ENCODE data around the gene MAGI3. TPM values are rescaled to one million over a fixed set of nuclear protein-coding genes. Genes with fewer than 3 reads are reported as not detected.

Gene MAGI3
- total and polyA plus RNA-seq, 2 donors (not counting 1 experiment from before 2014, with no cell fraction given) = 0.30 to 0.67 TPM

DNA sequence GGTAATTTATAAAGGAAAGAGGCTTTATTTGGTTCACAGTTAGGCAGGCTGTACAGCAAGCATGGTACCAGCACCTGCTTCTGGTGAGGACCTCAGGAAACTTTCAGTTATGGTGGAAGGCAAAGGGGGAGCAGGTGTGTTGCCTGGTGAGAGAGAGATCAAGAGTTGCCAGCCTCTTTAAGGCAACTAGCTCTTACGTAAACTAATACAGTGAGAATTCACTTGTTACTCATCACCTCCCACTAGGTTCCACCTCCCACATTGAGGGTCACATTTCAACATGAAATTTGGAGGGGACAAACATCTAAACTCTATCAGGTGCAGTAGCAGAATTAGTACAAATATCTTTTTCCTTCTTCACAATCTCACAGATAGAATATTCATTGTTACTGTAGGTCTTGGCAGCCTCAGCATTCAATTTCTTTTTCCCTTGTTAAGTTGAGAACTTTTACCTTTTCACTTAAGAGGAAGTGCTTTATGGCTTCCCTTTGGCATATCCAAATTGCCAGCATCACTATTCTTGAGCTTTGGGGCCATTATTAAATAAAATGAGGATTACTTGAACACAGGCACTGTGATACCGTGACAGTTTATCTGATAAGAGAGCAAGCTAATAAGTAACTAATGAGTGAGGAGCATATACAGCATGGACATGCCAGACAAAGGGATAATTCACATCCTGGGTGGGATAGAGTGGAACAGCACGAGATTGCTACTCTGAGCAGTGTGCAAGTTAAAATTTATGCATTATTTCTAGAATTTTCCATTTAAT, 48.4 kb downstream of the MAGI3 start:
- Histone ChIP-seq H3K4me3 (ENCODE audit: control extremely low read depth in 1 of 5, extremely low read depth in 1 of 5, insufficient read depth in 1 of 5, low read depth in 2 of 5, low read length in 4 of 5) (no peak overlapping the region), H3K4me2 (replicated peaks; ENCODE audit: low read depth, low read length, poor library complexity, severe bottlenecking) (no peak overlapping the region), H3K9ac (ENCODE audit: low read length) (no peak overlapping the region), H3K27ac (ENCODE audit: low read length in 2 of 2) (no peak overlapping the region), H3K4me1 (ENCODE audit: control insufficient read depth in 2 of 2, insufficient read depth in 2 of 2, low read length in 2 of 2) (no peaks in the 10 kb centered on the region), H3K27me3 (replicated peaks in 1 of 4; ENCODE audit: control extremely low read depth in 1 of 4, control insufficient read depth in 3 of 4, insufficient read depth in 4 of 4, low read length in 3 of 4) (peaks cover 0 to 3% (median 0%) of the 10 kb centered on the region in 4 experiments), H3K36me3 (replicated peaks in 1 of 2; ENCODE audit: control extremely low read depth in 1 of 2, control insufficient read depth in 1 of 2, extremely low read depth in 1 of 2, insufficient read depth in 2 of 2, low read length in 1 of 2) (no peaks in the 10 kb centered on the region), H4K20me1 (ENCODE audit: control insufficient read depth, insufficient read depth, low read length, poor library complexity, severe bottlenecking) (no peaks in the 10 kb centered on the region), H3K79me2 (ENCODE audit: control insufficient read depth, insufficient read depth, low read length) (no peaks in the 10 kb centered on the region), H2AFZ (ENCODE audit: insufficient read depth, low read depth, low read length, poor library complexity, severe bottlenecking) (no peak overlapping the region), H3K9me3 (ENCODE audit: control extremely low read depth in 1 of 3, control insufficient read depth in 2 of 3, insufficient read depth in 1 of 3, low read length in 2 of 3) (peaks cover 0 to 3% (median 0%) of the 10 kb centered on the region in 3 donors)
- ChIA-PET CTCF (no interaction called here), POLR2A (no interaction called here)
- WGBS (ENCODE audit: insufficient coverage) = 100% methylated on average over 1 of the region's 3 CpGs
- H3K27me3 Mint-ChIP-seq = peaks cover 9% of the 10 kb centered on the region
- DNase-seq (no peak), ATAC-seq (ENCODE audit: low read depth) (no peak)
- H3K4me3 Mint-ChIP-seq = no peak overlapping the region
- TF ChIP-seq EZH2 (IDR thresholded peaks at IDR 0.05; ENCODE audit: borderline replicate concordance, insufficient read depth, low read depth, low read length, poor library complexity, severe bottlenecking) = no peak
- TF ChIP-seq, protein P1, sequence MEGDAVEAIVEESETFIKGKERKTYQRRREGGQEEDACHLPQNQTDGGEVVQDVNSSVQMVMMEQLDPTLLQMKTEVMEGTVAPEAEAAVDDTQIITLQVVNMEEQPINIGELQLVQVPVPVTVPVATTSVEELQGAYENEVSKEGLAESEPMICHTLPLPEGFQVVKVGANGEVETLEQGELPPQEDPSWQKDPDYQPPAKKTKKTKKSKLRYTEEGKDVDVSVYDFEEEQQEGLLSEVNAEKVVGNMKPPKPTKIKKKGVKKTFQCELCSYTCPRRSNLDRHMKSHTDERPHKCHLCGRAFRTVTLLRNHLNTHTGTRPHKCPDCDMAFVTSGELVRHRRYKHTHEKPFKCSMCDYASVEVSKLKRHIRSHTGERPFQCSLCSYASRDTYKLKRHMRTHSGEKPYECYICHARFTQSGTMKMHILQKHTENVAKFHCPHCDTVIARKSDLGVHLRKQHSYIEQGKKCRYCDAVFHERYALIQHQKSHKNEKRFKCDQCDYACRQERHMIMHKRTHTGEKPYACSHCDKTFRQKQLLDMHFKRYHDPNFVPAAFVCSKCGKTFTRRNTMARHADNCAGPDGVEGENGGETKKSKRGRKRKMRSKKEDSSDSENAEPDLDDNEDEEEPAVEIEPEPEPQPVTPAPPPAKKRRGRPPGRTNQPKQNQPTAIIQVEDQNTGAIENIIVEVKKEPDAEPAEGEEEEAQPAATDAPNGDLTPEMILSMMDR (IDR thresholded peaks at IDR 0.05) = no peak
- intact Hi-C loops (cut with micrococcal nuclease) = no loop called here
- H3K27ac Mint-ChIP-seq = no peak overlapping the region
- no peaks in the 10 kb centered on the region for H3K4me1 Mint-ChIP-seq
- H3K9me3 Mint-ChIP-seq (ENCODE audit: insufficient read depth) = no peaks in the 10 kb centered on the region

DNA sequence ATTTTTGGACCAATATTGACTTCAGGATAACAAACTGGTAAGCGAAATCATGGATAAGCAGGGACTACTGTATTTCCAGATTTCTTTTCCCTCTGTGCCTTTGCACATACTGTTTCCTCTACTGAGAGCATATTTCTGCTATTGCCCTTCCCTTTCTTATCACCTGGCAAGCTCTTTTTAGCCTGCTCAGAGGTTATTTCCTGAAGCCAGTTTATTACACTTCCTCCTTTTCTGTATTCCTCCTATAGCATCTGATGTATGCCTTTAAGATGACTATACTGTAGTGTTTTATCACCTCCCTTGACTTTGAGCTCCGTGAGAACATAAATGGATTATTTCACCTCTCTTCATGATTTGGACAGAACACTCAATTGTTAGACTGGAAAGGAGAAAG, 49.0 kb downstream of the MAGI3 start:
- no peak overlapping the region for H3K4me3 ChIP-seq (ENCODE audit: control extremely low read depth in 1 of 5, extremely low read depth in 1 of 5, insufficient read depth in 1 of 5, low read depth in 2 of 5, low read length in 4 of 5)
- peaks cover 0 to 3% (median 0%) of the 10 kb centered on the region in 4 experiments for H3K27me3 ChIP-seq (replicated peaks in 1 of 4; ENCODE audit: control extremely low read depth in 1 of 4, control insufficient read depth in 3 of 4, insufficient read depth in 4 of 4, low read length in 3 of 4)
- no peak overlapping the region for H3K4me2 ChIP-seq (replicated peaks; ENCODE audit: low read depth, low read length, poor library complexity, severe bottlenecking)
- no peak overlapping the region for H2AFZ ChIP-seq (ENCODE audit: insufficient read depth, low read depth, low read length, poor library complexity, severe bottlenecking)
- Mint-ChIP-seq H3K27me3 (peaks cover 9% of the 10 kb centered on the region), H3K27ac (no peak overlapping the region), H3K4me1 (no peaks in the 10 kb centered on the region), H3K4me3 (no peak overlapping the region), H3K9me3 (ENCODE audit: insufficient read depth) (no peaks in the 10 kb centered on the region)
- CTCF ChIA-PET = no interaction called here
- TF ChIP-seq, protein P1 (IDR thresholded peaks at IDR 0.05) = no peak
- TF ChIP-seq EZH2 (IDR thresholded peaks at IDR 0.05; ENCODE audit: borderline replicate concordance, insufficient read depth, low read depth, low read length, poor library complexity, severe bottlenecking) = no peak
- intact Hi-C loops (cut with micrococcal nuclease) = no loop called here
- no peak for ATAC-seq (ENCODE audit: low read depth)
- POLR2A ChIA-PET = no interaction called here
- no peak for DNase-seq
- no CpG with 5 or more reads among the region's 2 CpGs for WGBS (ENCODE audit: insufficient coverage)
- H3K27ac ChIP-seq (ENCODE audit: low read length in 2 of 2) = no peak overlapping the region
- H3K4me1 ChIP-seq (ENCODE audit: control insufficient read depth in 2 of 2, insufficient read depth in 2 of 2, low read length in 2 of 2) = no peaks in the 10 kb centered on the region
- peaks cover 3 to 4% (median 3%) of the 10 kb centered on the region in 3 donors for H3K9me3 ChIP-seq (ENCODE audit: control extremely low read depth in 1 of 3, control insufficient read depth in 2 of 3, insufficient read depth in 1 of 3, low read length in 2 of 3)
- no peak overlapping the region for H3K9ac ChIP-seq (ENCODE audit: low read length)
- H4K20me1 ChIP-seq (ENCODE audit: control insufficient read depth, insufficient read depth, low read length, poor library complexity, severe bottlenecking) = no peaks in the 10 kb centered on the region
- no peaks in the 10 kb centered on the region for H3K36me3 ChIP-seq (replicated peaks in 1 of 2; ENCODE audit: control extremely low read depth in 1 of 2, control insufficient read depth in 1 of 2, extremely low read depth in 1 of 2, insufficient read depth in 2 of 2, low read length in 1 of 2)
- H3K79me2 ChIP-seq (ENCODE audit: control insufficient read depth, insufficient read depth, low read length) = no peaks in the 10 kb centered on the region

All from B cell (primary cell).